Adrenal gland (tissue), 12 donors: ENCODE results near the gene FREM3. TPM values are rescaled to one million over a fixed set of nuclear protein-coding genes. Genes with fewer than 3 reads are reported as not detected.

Experiments used
- DNase-seq, 7 donors: peaks; one replicate each; pipeline ENCODE4 v3.0.0-alpha.2; 2019 to 2020
- H3K27ac ChIP-seq, 5 donors: fragments of 200-600 bp; sonication (generic) in 4 of 5; 1 replicate in 3 of 5; 2 replicates in 2 of 5; pipeline versions ENCODE4 v1.5.1 to v1.8.0; 2016 to 2020; ENCODE audit warnings: mild to moderate bottlenecking in 1 of 5
- H3K27me3 ChIP-seq: fragments of 200-600 bp; 2 replicates; pipeline ENCODE4 v1.8.0; 2021
- H3K36me3 ChIP-seq, 2 donors: fragments of 200-600 bp; replicated peaks in 1 of 2; 1 replicate in 1 of 2; 2 replicates in 1 of 2; pipeline versions ENCODE4 v1.5.1 to v1.8.0; 2018 to 2022
- H3K4me1 ChIP-seq, 2 donors: fragments of 200-600 bp; replicated peaks in 1 of 2; 1 replicate in 1 of 2; 2 replicates in 1 of 2; pipeline versions ENCODE4 v1.5.1 to v1.8.0; 2018 to 2021
- H3K4me3 ChIP-seq, 4 donors: fragments of 200-600 bp; sonication (generic) in 3 of 4; one replicate each; pipeline ENCODE4 v1.5.1; 2016 to 2018
- H3K9me3 ChIP-seq, 3 donors: fragments of 200-600 bp; sonication (generic) in 1 of 3; replicated peaks in 1 of 3; 1 replicate in 2 of 3; 2 replicates in 1 of 3; pipeline versions ENCODE4 v1.5.1 to v1.8.0; 2016 to 2021
- CTCF ChIP-seq, 6 experiments: fragments of 450-650 bp in 4 of 6; fragments of 200-600 bp in 2 of 6; sonication (generic) in 1 of 6; IDR thresholded peaks; 1 replicate in 5 of 6; 2 replicates in 1 of 6; pipeline versions ENCODE4 v1.5.1 to v1.8.0; 2016 to 2021; ENCODE audit warnings: antibody characterized with exemption in 6 of 6, mild to moderate bottlenecking in 2 of 6, moderate library complexity in 1 of 6
- POLR2A ChIP-seq, 2 donors: fragments of 450-650 bp; IDR thresholded peaks; one replicate each; pipeline ENCODE4 v1.6.1; 2017; ENCODE audit warnings: antibody characterized with exemption in 2 of 2, mild to moderate bottlenecking in 2 of 2, moderate library complexity in 1 of 2
- WGBS, 4 donors: extraction: QIAGEN DNeasy Blood & Tissue Kit in 2 of 4; methylation state at CpG; one replicate each; pipeline versions ENCODE4 v1.1.5 to v1.1.7; 2013 to 2017; 5-methylcytosine and 5-hydroxymethylcytosine counted together
- intact Hi-C, 2 donors: fragments of 100-400 bp; cut with DNase I; formaldehyde crosslinking; loops; one replicate each; pipeline versions ENCODE4 v1.14.1 to v1.15.0; 2022 to 2023
- polyA plus RNA-seq, 3 donors: library from polyadenylated mRNA; stranded (reverse); fragments of 200-250 nt in 2 of 3; fragments of 350-450 nt in 1 of 3; fragmentation: Illumina TruSeq in 1 of 3; extraction: RNeasy Lipid Tissue Mini Kit (QIAGEN cat#74804) in 1 of 3; gene quantifications; one replicate each; pipeline ENCODE4 v1.2.3, GENCODE V29; 2013 to 2014
- total RNA-seq, 9 donors: library from RNA; depleted of rRNA in 4 of 9; stranded (reverse); fragments of >200 nt in 4 of 9; fragments of 120-200 nt in 1 of 9; fragmentation: NEBNext Ultra II Directional in 1 of 9; extraction: Animal tissue kit (Norgen Biotek cat#: 25700) in 1 of 9; gene quantifications; one replicate each; pipeline versions ENCODE4 v1.1.0 to v1.2.4, GENCODE V29; 2013 to 2023
- donor health status: healthy with polysubstance abuse.
- donor health status: Bipolar disorder and iron deficiency.
- donor health status: DM: yes; HTN: yes; CAD: no.
- donor health status: DM: no; HTN: no; CAD: no.
- donor health status: DM: no; HTN: no; CAD: no.
- donor health status: DM: yes; HTN: yes; CAD: no.

Gene FREM3
- total and polyA plus RNA-seq, 12 donors: 0.06 to 0.22 TPM; not detected in 10

GRCh38 chr4:143642611-143643010, 57.9 kb downstream of the FREM3 start:
- Histone ChIP-seq H3K27me3 (no peaks in the 10 kb centered on the region), H3K4me1 (no peaks in the 10 kb centered on the region), H3K27ac (no peak overlapping the region), H3K9me3 (no peaks in the 10 kb centered on the region), H3K36me3 (no peaks in the 10 kb centered on the region), H3K4me3 (no peak overlapping the region)
- DNase-seq: no peak
- TF ChIP-seq POLR2A (IDR thresholded peaks at IDR 0.05): no peak
- TF ChIP-seq CTCF (IDR thresholded peaks at IDR 0.05): no peak
- intact Hi-C loops: no loop called here
- 78 to 85% (median 82%) methylated on average over 1 of the region's 1 CpG for WGBS, 4 donors

- Histone ChIP-seq H3K27ac (no peak overlapping the region), H3K27me3 (no peaks in the 10 kb centered on the region), H3K36me3 (no peaks in the 10 kb centered on the region), H3K4me3 (no peak overlapping the region), H3K9me3 (no peaks in the 10 kb centered on the region), H3K4me1 (no peaks in the 10 kb centered on the region)
- no peak for DNase-seq
- 45 to 59% (median 50%) methylated on average over 1 of the region's 1 CpG for WGBS, 4 donors
- intact Hi-C loops: no loop called here
- no peak for TF ChIP-seq CTCF (IDR thresholded peaks at IDR 0.05)
- no peak for TF ChIP-seq POLR2A (IDR thresholded peaks at IDR 0.05)
Measured at GRCh38 chr4:143641361-143641760, 59.1 kb downstream of the FREM3 start.

- DNase-seq: no peak
- no peaks in the 10 kb centered on the region for H3K4me1 ChIP-seq
- H3K4me3 ChIP-seq: no peak overlapping the region
- intact Hi-C loops: no loop called here
- no peaks in the 10 kb centered on the region for H3K36me3 ChIP-seq
- no peak overlapping the region for H3K27ac ChIP-seq
- H3K9me3 ChIP-seq: no peaks in the 10 kb centered on the region
- no peak for TF ChIP-seq CTCF (IDR thresholded peaks at IDR 0.05)
- no peaks in the 10 kb centered on the region for H3K27me3 ChIP-seq
Measured at GRCh38 chr4:143634763-143635162, 65.7 kb downstream of the FREM3 start.

GRCh38 chr4:143633833-143634232, 66.6 kb downstream of the FREM3 start:
- TF ChIP-seq CTCF (IDR thresholded peaks at IDR 0.05): no peak
- TF ChIP-seq POLR2A (IDR thresholded peaks at IDR 0.05): no peak

More at GRCh38 chr4:143633833-143634232, 66.6 kb downstream of the FREM3 start:
- Histone ChIP-seq H3K9me3 (no peaks in the 10 kb centered on the region), H3K4me1 (no peaks in the 10 kb centered on the region), H3K4me3 (no peak overlapping the region), H3K27me3 (no peaks in the 10 kb centered on the region), H3K36me3 (no peaks in the 10 kb centered on the region), H3K27ac (no peak overlapping the region)
- intact Hi-C loops: no loop called here
- no peak for DNase-seq
